Astrocyte (in vitro differentiated cells and primary cell): ENCODE measurements around the gene NPW. TPM values are rescaled to one million over a fixed set of nuclear protein-coding genes. Genes with fewer than 3 reads are reported as not detected.

ENCODE experiments used
- DNase-seq: peaks from one replicate; pipeline ENCODE4 v3.0.0-alpha.2; 2010; ENCODE audit warnings: low read depth
- FAIRE-seq: peaks from 2 replicates; lab custom pipeline; 2011; peaks lifted over from hg19 to GRCh38; lab: Jason Lieb, UNC
- H2AFZ ChIP-seq: 2 replicates; pipeline ENCODE4 v1.6.0; 2012; ENCODE audit warnings: low read depth, low read length, inconsistent platforms
- H3K27ac ChIP-seq: 2 replicates; pipeline ENCODE4 v1.5.1; 2011; ENCODE audit warnings: low read depth, low read length, inconsistent platforms
- H3K27me3 ChIP-seq: 2 replicates; pipeline ENCODE4 v1.6.0; 2011; ENCODE audit warnings: low read length, inconsistent platforms; ENCODE audit not compliant: insufficient read depth
- H3K36me3 ChIP-seq: 2 replicates; pipeline ENCODE4 v1.5.1; 2011; ENCODE audit warnings: low read length, inconsistent platforms; ENCODE audit not compliant: insufficient read depth
- H3K4me1 ChIP-seq: 2 replicates; pipeline ENCODE4 v1.5.1; 2011; ENCODE audit warnings: low read length, inconsistent platforms; ENCODE audit not compliant: insufficient read depth
- H3K4me2 ChIP-seq: 2 replicates; pipeline ENCODE4 v1.6.0; 2012; ENCODE audit warnings: low read length, inconsistent platforms
- H3K4me3 ChIP-seq: 2 replicates; pipeline ENCODE4 v1.5.1; 2011; ENCODE audit warnings: low read depth, mild to moderate bottlenecking, low read length, inconsistent platforms; ENCODE audit not compliant: insufficient read depth
- H3K79me2 ChIP-seq: 2 replicates; pipeline ENCODE4 v1.6.0; 2012; ENCODE audit warnings: mild to moderate bottlenecking, low read length, inconsistent platforms; ENCODE audit not compliant: insufficient read depth
- H3K9ac ChIP-seq: 2 replicates; pipeline ENCODE4 v1.6.0; 2012; ENCODE audit warnings: mild to moderate bottlenecking, low read length, inconsistent platforms
- H3K9me3 ChIP-seq: 2 replicates; pipeline ENCODE4 v1.5.1; 2012; ENCODE audit warnings: low read depth, mild to moderate bottlenecking, low read length, inconsistent platforms; ENCODE audit not compliant: insufficient read depth
- H4K20me1 ChIP-seq: 2 replicates; pipeline ENCODE4 v1.6.0; 2012; ENCODE audit warnings: low read length, inconsistent platforms; ENCODE audit not compliant: insufficient read depth
- H3K27ac Mint-ChIP-seq: one replicate; pipeline ENCODE4 v1.8.0; 2021; ENCODE audit warnings: mild to moderate bottlenecking, mixed read lengths; ENCODE audit not compliant: unreplicated experiment
- H3K27me3 Mint-ChIP-seq: one replicate; pipeline ENCODE4 v1.8.0; 2021; ENCODE audit warnings: low read depth, mixed read lengths; ENCODE audit not compliant: unreplicated experiment
- H3K36me3 Mint-ChIP-seq: one replicate; pipeline ENCODE4 v1.8.0; 2021; ENCODE audit warnings: low read depth, mixed read lengths; ENCODE audit not compliant: unreplicated experiment
- H3K4me1 Mint-ChIP-seq: one replicate; pipeline ENCODE4 v1.8.0; 2021; ENCODE audit warnings: low read depth, mixed read lengths; ENCODE audit not compliant: unreplicated experiment
- H3K4me3 Mint-ChIP-seq: one replicate; pipeline ENCODE4 v1.8.0; 2021; ENCODE audit warnings: mild to moderate bottlenecking, moderate library complexity, mixed read lengths; ENCODE audit not compliant: unreplicated experiment
- H3K9me3 Mint-ChIP-seq: one replicate; pipeline ENCODE4 v1.8.0; 2021; ENCODE audit warnings: mild to moderate bottlenecking, mixed read lengths; ENCODE audit not compliant: unreplicated experiment
- CTCF ChIP-seq: IDR thresholded peaks from 2 replicates; pipeline ENCODE4 v1.5.1; 2011; ENCODE audit warnings: low read depth, mild to moderate bottlenecking, inconsistent platforms, low read length, moderate library complexity; ENCODE audit not compliant: insufficient read depth
- EZH2 ChIP-seq: IDR thresholded peaks from 2 replicates; pipeline ENCODE4 v1.6.1; 2012; ENCODE audit warnings: mild to moderate bottlenecking, low read length, inconsistent platforms; ENCODE audit not compliant: insufficient read depth
- total RNA-seq: library from RNA; stranded (reverse); gene quantifications from 2 replicates; pipeline ENCODE4 v1.2.1, GENCODE V29; 2021

The NPW gene
- total RNA-seq, 1 donor from 2014 or later = 2.1 TPM

DNA sequence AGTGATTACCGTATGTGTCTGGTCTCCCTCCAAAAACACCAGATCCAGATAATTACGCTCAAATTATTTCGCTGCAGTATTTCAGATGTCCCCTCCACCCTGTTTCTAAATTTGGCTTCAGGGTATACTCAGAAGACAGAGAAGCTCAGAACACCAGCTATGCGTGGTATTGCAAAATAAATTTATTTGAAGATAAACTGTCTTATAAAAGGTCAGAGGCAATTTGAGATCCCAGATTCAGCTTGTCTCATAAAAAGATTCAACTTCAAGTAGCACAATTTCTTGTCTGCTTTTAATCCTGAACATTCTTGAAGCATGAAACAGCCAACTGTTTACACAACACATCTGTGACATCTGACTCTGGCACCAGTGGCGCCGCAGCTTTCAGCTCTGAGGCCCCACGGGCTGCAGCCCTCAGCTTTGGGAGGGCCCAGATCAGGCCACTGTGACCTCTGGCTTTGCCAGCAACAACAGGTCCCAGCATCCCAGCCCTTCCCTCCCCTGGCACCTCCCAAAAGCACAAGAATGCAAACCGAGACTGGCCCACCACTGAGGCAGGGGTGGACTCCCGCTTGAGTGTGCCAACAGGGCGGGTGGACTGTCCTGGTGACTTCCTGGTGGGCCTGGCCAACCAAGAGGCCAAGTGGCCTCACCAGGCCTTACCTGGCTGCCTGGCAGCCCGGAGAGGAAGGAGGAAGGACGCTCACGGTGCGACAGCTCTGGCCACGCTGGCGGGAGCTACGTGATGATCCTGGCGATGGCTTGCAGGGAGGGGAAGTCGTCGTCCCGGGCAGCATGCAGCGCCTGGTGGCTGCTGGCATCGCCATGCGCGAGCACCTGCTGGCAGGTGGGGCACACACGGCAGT is 21.9 kb upstream of the NPW start:
- H3K27me3 Mint-ChIP-seq = no peaks in the 10 kb centered on the region
- H3K4me2 ChIP-seq = no peak overlapping the region
- FAIRE-seq = peak; percentile 89

GRCh38 chr16:1998360-1998835 is 21.2 kb upstream of the NPW start:
- no peak overlapping the region for H3K27ac ChIP-seq
- H3K27ac Mint-ChIP-seq = no peak overlapping the region

More for the DNA sequence above, 21.9 kb upstream of the NPW start:
- no peaks in the 10 kb centered on the region for H3K9me3 ChIP-seq
- H3K27me3 ChIP-seq = no peaks in the 10 kb centered on the region
- H3K9ac ChIP-seq = no peak overlapping the region
- Mint-ChIP-seq H3K9me3 (no peaks in the 10 kb centered on the region), H3K36me3 (peaks cover 11% of the 10 kb centered on the region), H3K4me3 (no peak overlapping the region), H3K4me1 (peaks cover 2% of the 10 kb centered on the region), H3K27ac (no peak overlapping the region)
- H3K4me1 ChIP-seq = peaks cover 3% of the 10 kb centered on the region
- H4K20me1 ChIP-seq = peaks cover 35% of the 10 kb centered on the region
- DNase-seq = no peak
- H3K27ac ChIP-seq = no peak overlapping the region
- H3K36me3 ChIP-seq = peaks cover 8% of the 10 kb centered on the region
- H2AFZ ChIP-seq = no peak overlapping the region
- TF ChIP-seq EZH2 = no peak
- no peak for TF ChIP-seq CTCF
- peaks cover 17% of the 10 kb centered on the region for H3K79me2 ChIP-seq
- no peak overlapping the region for H3K4me3 ChIP-seq

More at GRCh38 chr16:1998360-1998835, 21.2 kb upstream of the NPW start:
- peaks cover 8% of the 10 kb centered on the region for H3K36me3 ChIP-seq
- Mint-ChIP-seq H3K9me3 (no peaks in the 10 kb centered on the region), H3K36me3 (peaks cover 11% of the 10 kb centered on the region), H3K4me1 (peaks cover 2% of the 10 kb centered on the region), H3K27me3 (no peaks in the 10 kb centered on the region), H3K4me3 (no peak overlapping the region)
- no peaks in the 10 kb centered on the region for H3K27me3 ChIP-seq
- no peak overlapping the region for H3K9ac ChIP-seq
- no peak overlapping the region for H3K4me3 ChIP-seq
- DNase-seq (no peak), FAIRE-seq (no peak)
- peaks cover 24% of the 10 kb centered on the region for H3K79me2 ChIP-seq
- TF ChIP-seq EZH2 (no peak), CTCF (no peak)
- H3K4me1 ChIP-seq = peaks cover 3% of the 10 kb centered on the region
- peaks cover 42% of the 10 kb centered on the region for H4K20me1 ChIP-seq
- H3K4me2 ChIP-seq = no peak overlapping the region
- H3K9me3 ChIP-seq = no peaks in the 10 kb centered on the region
- no peak overlapping the region for H2AFZ ChIP-seq
